Gastrocnemius medialis (tissue), 4 donors: ENCODE measurements around the gene CIPC.

Source experiments
- POLR2A ChIP-seq, 2 donors: fragments of 450-650 bp; IDR thresholded peaks; one replicate each; pipeline ENCODE4 v1.6.1; 2017; ENCODE audit warnings: antibody characterized with exemption in 2 of 2, mild to moderate bottlenecking in 2 of 2, moderate library complexity in 2 of 2
- TF ChIP-seq, protein P1 (sequence below), 5 experiments: fragments of 450-650 bp in 3 of 5; fragments of 200-600 bp in 2 of 5; sonication (generic) in 2 of 5; IDR thresholded peaks in 4 of 5; conservative IDR thresholded peaks in 1 of 5; 1 replicate in 4 of 5; 2 replicates in 1 of 5; pipeline ENCODE4 v1.5.1; 2016 to 2019; ENCODE audit warnings: antibody characterized with exemption in 5 of 5, mild to moderate bottlenecking in 3 of 5, moderate library complexity in 3 of 5

GRCh38 chr14:77066578-77067172, 31.4 kb upstream of the CIPC start:
- TF ChIP-seq, protein P1, sequence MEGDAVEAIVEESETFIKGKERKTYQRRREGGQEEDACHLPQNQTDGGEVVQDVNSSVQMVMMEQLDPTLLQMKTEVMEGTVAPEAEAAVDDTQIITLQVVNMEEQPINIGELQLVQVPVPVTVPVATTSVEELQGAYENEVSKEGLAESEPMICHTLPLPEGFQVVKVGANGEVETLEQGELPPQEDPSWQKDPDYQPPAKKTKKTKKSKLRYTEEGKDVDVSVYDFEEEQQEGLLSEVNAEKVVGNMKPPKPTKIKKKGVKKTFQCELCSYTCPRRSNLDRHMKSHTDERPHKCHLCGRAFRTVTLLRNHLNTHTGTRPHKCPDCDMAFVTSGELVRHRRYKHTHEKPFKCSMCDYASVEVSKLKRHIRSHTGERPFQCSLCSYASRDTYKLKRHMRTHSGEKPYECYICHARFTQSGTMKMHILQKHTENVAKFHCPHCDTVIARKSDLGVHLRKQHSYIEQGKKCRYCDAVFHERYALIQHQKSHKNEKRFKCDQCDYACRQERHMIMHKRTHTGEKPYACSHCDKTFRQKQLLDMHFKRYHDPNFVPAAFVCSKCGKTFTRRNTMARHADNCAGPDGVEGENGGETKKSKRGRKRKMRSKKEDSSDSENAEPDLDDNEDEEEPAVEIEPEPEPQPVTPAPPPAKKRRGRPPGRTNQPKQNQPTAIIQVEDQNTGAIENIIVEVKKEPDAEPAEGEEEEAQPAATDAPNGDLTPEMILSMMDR (IDR thresholded peaks at IDR 0.05 in 4 of 5, conservative IDR thresholded peaks at IDR 0.05 in 1 of 5): no peak
- no peak for TF ChIP-seq POLR2A (IDR thresholded peaks at IDR 0.05)
